Tibial nerve (tissue), 3 donors: ENCODE measurements around the gene HOTAIR.

Experiments
- POLR2A ChIP-seq, 2 donors: fragments of 450-650 bp; IDR thresholded peaks; one replicate each; pipeline ENCODE4 v1.6.1; 2017; ENCODE audit warnings: antibody characterized with exemption in 2 of 2, mild to moderate bottlenecking in 2 of 2, moderate library complexity in 2 of 2
- TF ChIP-seq, protein P1 (sequence below), 5 experiments: fragments of 200-600 bp in 3 of 5; fragments of 450-650 bp in 2 of 5; sonication (generic) in 3 of 5; IDR thresholded peaks; one replicate each; pipeline ENCODE4 v1.5.1; 2016 to 2019; ENCODE audit warnings: antibody characterized with exemption in 5 of 5, mild to moderate bottlenecking in 3 of 5, moderate library complexity in 2 of 5

GRCh38 chr12:53986686-53987483 lies 12.1 kb upstream of the HOTAIR start:
- TF ChIP-seq, protein P1, sequence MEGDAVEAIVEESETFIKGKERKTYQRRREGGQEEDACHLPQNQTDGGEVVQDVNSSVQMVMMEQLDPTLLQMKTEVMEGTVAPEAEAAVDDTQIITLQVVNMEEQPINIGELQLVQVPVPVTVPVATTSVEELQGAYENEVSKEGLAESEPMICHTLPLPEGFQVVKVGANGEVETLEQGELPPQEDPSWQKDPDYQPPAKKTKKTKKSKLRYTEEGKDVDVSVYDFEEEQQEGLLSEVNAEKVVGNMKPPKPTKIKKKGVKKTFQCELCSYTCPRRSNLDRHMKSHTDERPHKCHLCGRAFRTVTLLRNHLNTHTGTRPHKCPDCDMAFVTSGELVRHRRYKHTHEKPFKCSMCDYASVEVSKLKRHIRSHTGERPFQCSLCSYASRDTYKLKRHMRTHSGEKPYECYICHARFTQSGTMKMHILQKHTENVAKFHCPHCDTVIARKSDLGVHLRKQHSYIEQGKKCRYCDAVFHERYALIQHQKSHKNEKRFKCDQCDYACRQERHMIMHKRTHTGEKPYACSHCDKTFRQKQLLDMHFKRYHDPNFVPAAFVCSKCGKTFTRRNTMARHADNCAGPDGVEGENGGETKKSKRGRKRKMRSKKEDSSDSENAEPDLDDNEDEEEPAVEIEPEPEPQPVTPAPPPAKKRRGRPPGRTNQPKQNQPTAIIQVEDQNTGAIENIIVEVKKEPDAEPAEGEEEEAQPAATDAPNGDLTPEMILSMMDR (IDR thresholded peaks at IDR 0.05): no peak
- TF ChIP-seq POLR2A (IDR thresholded peaks at IDR 0.05): no peak
